ENCODE data around the gene GPR107.

GPR107 gene

GRCh38 chr9:130092910-130093309 is 39.2 kb downstream of the GPR107 start:
- H3K27ac Mint-ChIP-seq = no peak overlapping the region
- H3K36me3 Mint-ChIP-seq (ENCODE audit: low read depth) = peaks cover 55% of the 10 kb centered on the region
- H3K4me1 Mint-ChIP-seq (ENCODE audit: low read depth) = peaks cover 6% of the 10 kb centered on the region
- no peaks in the 10 kb centered on the region for H3K9me3 Mint-ChIP-seq
- no peak for DNase-seq (ENCODE audit: low spot score)
- H3K4me3 Mint-ChIP-seq = no peak overlapping the region
- no peaks in the 10 kb centered on the region for H3K27me3 Mint-ChIP-seq (ENCODE audit: low read depth)

GRCh38 chr9:130095872-130096271 is 42.2 kb downstream of the GPR107 start:
- no peaks in the 10 kb centered on the region for H3K9me3 Mint-ChIP-seq
- no peaks in the 10 kb centered on the region for H3K27me3 Mint-ChIP-seq (ENCODE audit: low read depth)
- no peak overlapping the region for H3K4me3 Mint-ChIP-seq
- peaks cover 53% of the 10 kb centered on the region for H3K36me3 Mint-ChIP-seq (ENCODE audit: low read depth)
- no peak overlapping the region for H3K27ac Mint-ChIP-seq
- peak; percentile 37 for DNase-seq (ENCODE audit: low spot score)
- peaks cover 11% of the 10 kb centered on the region for H3K4me1 Mint-ChIP-seq (ENCODE audit: low read depth)

GRCh38 chr9:130100681-130101080 is 47.0 kb downstream of the GPR107 start:
- Mint-ChIP-seq H3K4me1 (ENCODE audit: low read depth) (peaks cover 8% of the 10 kb centered on the region), H3K27me3 (ENCODE audit: low read depth) (no peaks in the 10 kb centered on the region), H3K9me3 (no peaks in the 10 kb centered on the region), H3K36me3 (ENCODE audit: low read depth) (peaks cover 60% of the 10 kb centered on the region), H3K4me3 (no peak overlapping the region), H3K27ac (no peak overlapping the region)
- no peak for DNase-seq (ENCODE audit: low spot score)

- H3K4me1 Mint-ChIP-seq (ENCODE audit: low read depth) = peaks cover 4% of the 10 kb centered on the region
- H3K9me3 Mint-ChIP-seq = no peaks in the 10 kb centered on the region
- H3K27ac Mint-ChIP-seq = no peak overlapping the region
- no peaks in the 10 kb centered on the region for H3K27me3 Mint-ChIP-seq (ENCODE audit: low read depth)
- no peak for DNase-seq (ENCODE audit: low spot score)
- peaks cover 59% of the 10 kb centered on the region for H3K36me3 Mint-ChIP-seq (ENCODE audit: low read depth)
- H3K4me3 Mint-ChIP-seq = no peak overlapping the region
Measured at GRCh38 chr9:130101915-130102314, 48.2 kb downstream of the GPR107 start.

GRCh38 chr9:130104491-130105193 is 50.9 kb downstream of the GPR107 start:
- Mint-ChIP-seq H3K4me3 (no peak overlapping the region), H3K27me3 (ENCODE audit: low read depth) (no peaks in the 10 kb centered on the region), H3K4me1 (ENCODE audit: low read depth) (peaks cover 8% of the 10 kb centered on the region), H3K9me3 (no peaks in the 10 kb centered on the region), H3K36me3 (ENCODE audit: low read depth) (peaks cover 59% of the 10 kb centered on the region), H3K27ac (no peak overlapping the region)
- no peak for DNase-seq (ENCODE audit: low spot score)

- peaks cover 58% of the 10 kb centered on the region for H3K36me3 Mint-ChIP-seq (ENCODE audit: low read depth)
Measured at GRCh38 chr9:130106860-130107233, 53.1 kb downstream of the GPR107 start.

GRCh38 chr9:130107234-130107861 is 53.6 kb downstream of the GPR107 start:
- Mint-ChIP-seq H3K27me3 (ENCODE audit: low read depth) (no peaks in the 10 kb centered on the region), H3K4me1 (ENCODE audit: low read depth) (peaks cover 15% of the 10 kb centered on the region), H3K9me3 (no peaks in the 10 kb centered on the region), H3K36me3 (ENCODE audit: low read depth) (peaks cover 55% of the 10 kb centered on the region), H3K4me3 (no peak overlapping the region), H3K27ac (no peak overlapping the region)
- DNase-seq (ENCODE audit: low spot score) = peak; percentile 69

More at GRCh38 chr9:130106860-130107233, 53.1 kb downstream of the GPR107 start:
- Mint-ChIP-seq H3K4me3 (no peak overlapping the region), H3K27ac (no peak overlapping the region), H3K9me3 (no peaks in the 10 kb centered on the region), H3K27me3 (ENCODE audit: low read depth) (no peaks in the 10 kb centered on the region), H3K4me1 (ENCODE audit: low read depth) (peaks cover 15% of the 10 kb centered on the region)
- no peak for DNase-seq (ENCODE audit: low spot score)

GRCh38 chr9:130107955-130108354 is 54.2 kb downstream of the GPR107 start:
- H3K36me3 Mint-ChIP-seq (ENCODE audit: low read depth) = peaks cover 53% of the 10 kb centered on the region
- no peak overlapping the region for H3K4me3 Mint-ChIP-seq
- no peak for DNase-seq (ENCODE audit: low spot score)
- H3K4me1 Mint-ChIP-seq (ENCODE audit: low read depth) = peaks cover 15% of the 10 kb centered on the region
- no peaks in the 10 kb centered on the region for H3K27me3 Mint-ChIP-seq (ENCODE audit: low read depth)
- H3K9me3 Mint-ChIP-seq = no peaks in the 10 kb centered on the region
- H3K27ac Mint-ChIP-seq = no peak overlapping the region

GRCh38 chr9:130110166-130110565 is 56.5 kb downstream of the GPR107 start:
- Mint-ChIP-seq H3K27me3 (ENCODE audit: low read depth) (no peaks in the 10 kb centered on the region), H3K4me3 (no peak overlapping the region), H3K9me3 (no peaks in the 10 kb centered on the region), H3K4me1 (ENCODE audit: low read depth) (peaks cover 15% of the 10 kb centered on the region), H3K27ac (peak overlapping the region; percentile 20), H3K36me3 (ENCODE audit: low read depth) (peaks cover 43% of the 10 kb centered on the region)
- no peak for DNase-seq (ENCODE audit: low spot score)

- Mint-ChIP-seq H3K27ac (no peak overlapping the region), H3K4me3 (no peak overlapping the region)
Measured at GRCh38 chr9:130110596-130111021, 56.9 kb downstream of the GPR107 start.

GRCh38 chr9:130111786-130112537 is 58.3 kb downstream of the GPR107 start:
- Mint-ChIP-seq H3K27ac (peak overlapping the region; percentile 58), H3K4me1 (ENCODE audit: low read depth) (peaks cover 15% of the 10 kb centered on the region), H3K9me3 (no peaks in the 10 kb centered on the region), H3K36me3 (ENCODE audit: low read depth) (peaks cover 32% of the 10 kb centered on the region), H3K4me3 (no peak overlapping the region), H3K27me3 (ENCODE audit: low read depth) (no peaks in the 10 kb centered on the region)
- DNase-seq (ENCODE audit: low spot score) = no peak

More at GRCh38 chr9:130110596-130111021, 56.9 kb downstream of the GPR107 start:
- Mint-ChIP-seq H3K36me3 (ENCODE audit: low read depth) (peaks cover 41% of the 10 kb centered on the region), H3K27me3 (ENCODE audit: low read depth) (no peaks in the 10 kb centered on the region), H3K9me3 (no peaks in the 10 kb centered on the region), H3K4me1 (ENCODE audit: low read depth) (peaks cover 15% of the 10 kb centered on the region)
- no peak for DNase-seq (ENCODE audit: low spot score)

- DNase-seq (ENCODE audit: low spot score) = peak; percentile 14
- peaks cover 9% of the 10 kb centered on the region for H3K4me1 Mint-ChIP-seq (ENCODE audit: low read depth)
- H3K36me3 Mint-ChIP-seq (ENCODE audit: low read depth) = peaks cover 26% of the 10 kb centered on the region
- no peaks in the 10 kb centered on the region for H3K27me3 Mint-ChIP-seq (ENCODE audit: low read depth)
- H3K27ac Mint-ChIP-seq = no peak overlapping the region
- H3K4me3 Mint-ChIP-seq = no peak overlapping the region
- H3K9me3 Mint-ChIP-seq = no peaks in the 10 kb centered on the region
Measured at GRCh38 chr9:130112538-130113151, 58.9 kb downstream of the GPR107 start.

- peak overlapping the region; percentile 0 for H3K27ac Mint-ChIP-seq
Measured at GRCh38 chr9:130114741-130115140, 61.0 kb downstream of the GPR107 start.

GRCh38 chr9:130116346-130116745 is 62.6 kb downstream of the GPR107 start:
- H3K4me1 Mint-ChIP-seq (ENCODE audit: low read depth) = no peaks in the 10 kb centered on the region
- no peak overlapping the region for H3K27ac Mint-ChIP-seq
- no peak overlapping the region for H3K4me3 Mint-ChIP-seq
- peaks cover 8% of the 10 kb centered on the region for H3K36me3 Mint-ChIP-seq (ENCODE audit: low read depth)
- no peaks in the 10 kb centered on the region for H3K27me3 Mint-ChIP-seq (ENCODE audit: low read depth)
- no peak for DNase-seq (ENCODE audit: low spot score)
- no peaks in the 10 kb centered on the region for H3K9me3 Mint-ChIP-seq

More at GRCh38 chr9:130114741-130115140, 61.0 kb downstream of the GPR107 start:
- Mint-ChIP-seq H3K9me3 (no peaks in the 10 kb centered on the region), H3K36me3 (ENCODE audit: low read depth) (peaks cover 17% of the 10 kb centered on the region), H3K4me1 (ENCODE audit: low read depth) (peaks cover 8% of the 10 kb centered on the region), H3K27me3 (ENCODE audit: low read depth) (no peaks in the 10 kb centered on the region), H3K4me3 (no peak overlapping the region)
- no peak for DNase-seq (ENCODE audit: low spot score)
